HEK293 (cell line): ENCODE results near the gene EQTN.

Source experiments
- CTCF ChIA-PET: fragments of 350-600 bp; formaldehyde crosslinking; extraction: SDS; loops from one replicate; lab custom pipeline; 2021; ENCODE audit warnings: antibody characterized with exemption; lab: Yijun Ruan, JAX
- POLR2A ChIA-PET: fragments of 300-600 bp; formaldehyde crosslinking; extraction: SDS; loops from one replicate; lab custom pipeline; 2020; ENCODE audit warnings: antibody characterized with exemption, inconsistent platforms; lab: Yijun Ruan, JAX
- H3K27ac ChIP-seq: fragments of 200-500 bp; sonication (Bioruptor generic); 2 replicates; pipeline ENCODE4 v1.5.1; 2014; ENCODE audit warnings: low read depth, low read length, control low read depth, inconsistent platforms; ENCODE audit errors: extremely low read depth
- H3K36me3 ChIP-seq, 2 experiments: fragments of 200-500 bp in 1 of 2; sonication (Bioruptor generic) in 1 of 2; 1 replicate in 1 of 2; 2 replicates in 1 of 2; pipeline ENCODE4 v1.5.1; 2014 to 2017; ENCODE audit warnings: inconsistent platforms in 2 of 2, low read length in 2 of 2; ENCODE audit not compliant: control insufficient read depth in 2 of 2, insufficient read depth in 1 of 2
- H3K4me1 ChIP-seq: fragments of 200-500 bp; sonication (Bioruptor generic); 2 replicates; pipeline ENCODE4 v1.5.1; 2014; ENCODE audit warnings: mild to moderate bottlenecking, low read length, inconsistent platforms; ENCODE audit not compliant: control insufficient read depth, insufficient read depth
- H3K4me3 ChIP-seq: 2 replicates; pipeline ENCODE4 v1.5.1; 2011; ENCODE audit warnings: low read depth, mild to moderate bottlenecking, control low read depth, low read length, moderate library complexity
- H3K9me3 ChIP-seq: fragments of 200-500 bp; sonication (Bioruptor generic); 2 replicates; pipeline ENCODE4 v1.5.1; 2014; ENCODE audit warnings: low read depth, low read length, inconsistent platforms; ENCODE audit not compliant: control insufficient read depth, insufficient read depth
- GFI1B ChIP-seq: fragments of 450-650 bp; formaldehyde crosslinking; IDR thresholded peaks from 2 replicates; pipeline ENCODE4 v1.5.1; 2016; ENCODE audit warnings: missing biosample characterization, missing genetic modification characterization
- OVOL3 ChIP-seq: fragments of 450-650 bp; formaldehyde crosslinking; IDR thresholded peaks from 2 replicates; pipeline ENCODE4 v1.5.1; 2016; ENCODE audit warnings: missing biosample characterization, missing genetic modification characterization
- YY2 ChIP-seq: fragments of 450-650 bp; formaldehyde crosslinking; IDR thresholded peaks from 2 replicates; pipeline ENCODE4 v1.5.1; 2016; ENCODE audit warnings: missing biosample characterization, missing genetic modification characterization
- ZFP41 ChIP-seq: fragments of 450-650 bp; formaldehyde crosslinking; IDR thresholded peaks from 2 replicates; pipeline ENCODE4 v1.5.1; 2016; ENCODE audit warnings: missing biosample characterization, missing genetic modification characterization, borderline replicate concordance
- ZNF114 ChIP-seq: fragments of 450-650 bp; formaldehyde crosslinking; IDR thresholded peaks from 2 replicates; pipeline ENCODE4 v1.5.0; 2017; ENCODE audit warnings: missing biosample characterization, missing genetic modification characterization
- ZNF132 ChIP-seq: fragments of 450-650 bp; formaldehyde crosslinking; IDR thresholded peaks from 2 replicates; pipeline ENCODE4 v1.5.1; 2017; ENCODE audit warnings: missing biosample characterization, missing genetic modification characterization, borderline replicate concordance
- ZNF302 ChIP-seq: fragments of 450-650 bp; formaldehyde crosslinking; IDR thresholded peaks from 2 replicates; pipeline ENCODE4 v1.5.1; 2016; ENCODE audit warnings: missing biosample characterization, missing genetic modification characterization, low read depth
- ZNF391 ChIP-seq: fragments of 450-650 bp; formaldehyde crosslinking; IDR thresholded peaks from 2 replicates; pipeline ENCODE4 v1.5.1; 2016; ENCODE audit warnings: low read depth, missing biosample characterization, missing genetic modification characterization, borderline replicate concordance
- ZNF558 ChIP-seq: fragments of 450-650 bp; formaldehyde crosslinking; IDR thresholded peaks from 2 replicates; pipeline ENCODE4 v1.5.1; 2016; ENCODE audit warnings: missing biosample characterization, missing genetic modification characterization
- TF ChIP-seq, protein P1 (sequence below): fragments of 450-650 bp; formaldehyde crosslinking; conservative IDR thresholded peaks from 2 replicates; pipeline ENCODE4 v1.5.1; 2016; ENCODE audit warnings: low read depth, missing biosample characterization, missing genetic modification characterization
- TF ChIP-seq, protein P2 (sequence below): fragments of 450-650 bp; formaldehyde crosslinking; IDR thresholded peaks from 2 replicates; pipeline ENCODE4 v1.5.1; 2016; ENCODE audit warnings: missing biosample characterization, missing genetic modification characterization
- TF ChIP-seq, protein P3 (sequence below): fragments of 450-650 bp; IDR thresholded peaks from 2 replicates; pipeline ENCODE4 v1.5.1; 2018; ENCODE audit warnings: missing biosample characterization, missing genetic modification characterization

EQTN gene

DNA sequence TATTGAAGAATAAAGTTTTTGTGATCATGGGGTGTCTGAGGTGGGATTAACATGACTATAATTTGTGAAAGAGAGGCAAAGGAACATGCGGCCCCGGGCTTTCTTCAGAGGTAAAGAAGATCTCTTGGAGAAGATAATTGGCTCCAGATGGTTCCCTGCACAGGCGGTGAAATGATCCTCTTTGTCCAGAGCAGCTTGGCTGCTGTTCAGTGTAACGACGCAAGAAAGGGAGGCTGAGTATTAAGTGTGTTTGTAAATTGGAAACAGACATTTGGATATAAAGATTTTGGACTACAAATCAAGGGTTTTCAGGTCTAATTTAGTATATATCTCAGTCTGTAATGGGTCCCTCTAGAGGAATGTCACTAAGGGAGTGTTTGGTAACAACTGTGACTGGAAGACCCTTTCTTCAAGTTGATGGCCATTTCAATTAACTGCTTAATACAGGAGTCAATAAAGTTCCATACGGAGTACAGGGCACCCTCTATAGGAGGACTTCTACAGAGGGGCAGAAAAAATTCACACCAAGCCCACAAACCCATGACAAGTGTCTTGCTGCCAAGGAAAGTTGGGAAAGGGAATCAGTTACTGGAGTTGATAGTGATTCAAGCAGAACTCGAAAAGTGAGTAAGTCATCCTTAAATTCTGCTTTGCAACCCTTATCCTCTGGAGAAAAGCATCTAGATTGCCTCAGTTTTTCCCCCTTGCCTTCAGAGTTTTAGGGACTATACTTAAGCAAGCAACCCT is 4.1 kb downstream of the EQTN start (continued):
- TF ChIP-seq, protein P1, sequence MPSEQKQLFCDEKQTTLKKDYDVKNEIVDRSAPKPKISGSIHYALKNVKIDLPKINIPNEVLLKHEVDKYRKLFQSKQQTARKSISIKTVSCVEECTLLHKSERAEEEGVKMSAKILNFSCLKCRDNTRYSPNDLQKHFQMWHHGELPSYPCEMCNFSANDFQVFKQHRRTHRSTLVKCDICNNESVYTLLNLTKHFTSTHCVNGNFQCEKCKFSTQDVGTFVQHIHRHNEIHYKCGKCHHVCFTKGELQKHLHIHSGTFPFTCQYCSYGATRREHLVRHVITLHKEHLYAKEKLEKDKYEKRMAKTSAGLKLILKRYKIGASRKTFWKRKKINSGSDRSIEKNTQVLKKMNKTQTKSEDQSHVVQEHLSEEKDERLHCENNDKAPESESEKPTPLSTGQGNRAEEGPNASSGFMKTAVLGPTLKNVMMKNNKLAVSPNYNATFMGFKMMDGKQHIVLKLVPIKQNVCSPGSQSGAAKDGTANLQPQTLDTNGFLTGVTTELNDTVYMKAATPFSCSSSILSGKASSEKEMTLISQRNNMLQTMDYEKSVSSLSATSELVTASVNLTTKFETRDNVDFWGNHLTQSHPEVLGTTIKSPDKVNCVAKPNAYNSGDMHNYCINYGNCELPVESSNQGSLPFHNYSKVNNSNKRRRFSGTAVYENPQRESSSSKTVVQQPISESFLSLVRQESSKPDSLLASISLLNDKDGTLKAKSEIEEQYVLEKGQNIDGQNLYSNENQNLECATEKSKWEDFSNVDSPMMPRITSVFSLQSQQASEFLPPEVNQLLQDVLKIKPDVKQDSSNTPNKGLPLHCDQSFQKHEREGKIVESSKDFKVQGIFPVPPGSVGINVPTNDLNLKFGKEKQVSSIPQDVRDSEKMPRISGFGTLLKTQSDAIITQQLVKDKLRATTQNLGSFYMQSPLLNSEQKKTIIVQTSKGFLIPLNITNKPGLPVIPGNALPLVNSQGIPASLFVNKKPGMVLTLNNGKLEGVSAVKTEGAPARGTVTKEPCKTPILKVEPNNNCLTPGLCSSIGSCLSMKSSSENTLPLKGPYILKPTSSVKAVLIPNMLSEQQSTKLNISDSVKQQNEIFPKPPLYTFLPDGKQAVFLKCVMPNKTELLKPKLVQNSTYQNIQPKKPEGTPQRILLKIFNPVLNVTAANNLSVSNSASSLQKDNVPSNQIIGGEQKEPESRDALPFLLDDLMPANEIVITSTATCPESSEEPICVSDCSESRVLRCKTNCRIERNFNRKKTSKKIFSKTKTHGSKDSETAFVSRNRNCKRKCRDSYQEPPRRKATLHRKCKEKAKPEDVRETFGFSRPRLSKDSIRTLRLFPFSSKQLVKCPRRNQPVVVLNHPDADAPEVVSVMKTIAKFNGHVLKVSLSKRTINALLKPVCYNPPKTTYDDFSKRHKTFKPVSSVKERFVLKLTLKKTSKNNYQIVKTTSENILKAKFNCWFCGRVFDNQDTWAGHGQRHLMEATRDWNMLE (tag by site-specific recombination): no peak
- TF ChIP-seq ZNF302 (tag by site-specific recombination): no peak
- TF ChIP-seq YY2 (tag by site-specific recombination): no peak
- TF ChIP-seq, protein P2, sequence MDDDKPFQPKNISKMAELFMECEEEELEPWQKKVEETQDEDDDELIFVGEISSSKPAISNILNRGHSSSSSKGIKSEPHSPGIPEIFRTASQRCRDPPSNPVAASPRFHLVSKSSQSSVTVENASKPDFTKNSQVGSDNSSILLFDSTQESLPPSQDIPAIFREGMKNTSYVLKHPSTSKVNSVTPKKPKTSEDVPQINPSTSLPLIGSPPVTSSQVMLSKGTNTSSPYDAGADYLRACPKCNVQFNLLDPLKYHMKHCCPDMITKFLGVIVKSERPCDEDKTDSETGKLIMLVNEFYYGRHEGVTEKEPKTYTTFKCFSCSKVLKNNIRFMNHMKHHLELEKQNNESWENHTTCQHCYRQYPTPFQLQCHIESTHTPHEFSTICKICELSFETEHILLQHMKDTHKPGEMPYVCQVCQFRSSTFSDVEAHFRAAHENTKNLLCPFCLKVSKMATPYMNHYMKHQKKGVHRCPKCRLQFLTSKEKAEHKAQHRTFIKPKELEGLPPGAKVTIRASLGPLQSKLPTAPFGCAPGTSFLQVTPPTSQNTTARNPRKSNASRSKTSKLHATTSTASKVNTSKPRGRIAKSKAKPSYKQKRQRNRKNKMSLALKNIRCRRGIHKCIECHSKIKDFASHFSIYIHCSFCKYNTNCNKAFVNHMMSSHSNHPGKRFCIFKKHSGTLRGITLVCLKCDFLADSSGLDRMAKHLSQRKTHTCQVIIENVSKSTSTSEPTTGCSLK (tag by site-specific recombination): no peak
- no peak for TF ChIP-seq ZNF391
- no peak for TF ChIP-seq ZFP41 (tag by site-specific recombination)
- no peak for TF ChIP-seq ZNF114 (tag by site-specific recombination)

DNA sequence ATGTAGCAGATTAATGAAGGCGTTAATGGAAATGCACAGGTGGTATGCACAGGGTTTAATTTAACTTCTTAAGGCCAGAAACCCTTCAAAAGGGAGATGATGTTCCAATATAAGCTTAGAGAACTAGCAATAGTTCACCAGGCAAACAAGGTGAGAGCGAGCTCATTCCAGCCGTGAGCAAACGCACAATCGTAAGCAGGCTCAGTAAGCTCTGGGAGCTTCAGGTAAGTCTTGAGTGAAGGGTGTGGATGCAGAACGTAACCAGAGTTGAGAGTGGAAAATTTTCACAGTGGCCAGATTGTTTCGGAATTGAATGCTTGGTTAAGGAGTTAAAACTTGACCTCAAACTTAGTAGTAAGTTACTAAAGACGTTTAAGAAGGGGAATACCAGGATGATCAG is 5.7 kb downstream of the EQTN start:
- no peaks in the 10 kb centered on the region for H3K4me1 ChIP-seq
- ChIA-PET POLR2A (no interaction called here), CTCF (interaction anchor here (0.6 to 1.3 kb wide), 2 partner anchors 8 to 15 kb away, joined by 3 to 4 read pairs; no protein-coding TSS in a partner anchor)
- H3K9me3 ChIP-seq: no peaks in the 10 kb centered on the region
- H3K4me3 ChIP-seq: no peak overlapping the region
- no peaks in the 10 kb centered on the region for H3K36me3 ChIP-seq
- TF ChIP-seq, protein P3, sequence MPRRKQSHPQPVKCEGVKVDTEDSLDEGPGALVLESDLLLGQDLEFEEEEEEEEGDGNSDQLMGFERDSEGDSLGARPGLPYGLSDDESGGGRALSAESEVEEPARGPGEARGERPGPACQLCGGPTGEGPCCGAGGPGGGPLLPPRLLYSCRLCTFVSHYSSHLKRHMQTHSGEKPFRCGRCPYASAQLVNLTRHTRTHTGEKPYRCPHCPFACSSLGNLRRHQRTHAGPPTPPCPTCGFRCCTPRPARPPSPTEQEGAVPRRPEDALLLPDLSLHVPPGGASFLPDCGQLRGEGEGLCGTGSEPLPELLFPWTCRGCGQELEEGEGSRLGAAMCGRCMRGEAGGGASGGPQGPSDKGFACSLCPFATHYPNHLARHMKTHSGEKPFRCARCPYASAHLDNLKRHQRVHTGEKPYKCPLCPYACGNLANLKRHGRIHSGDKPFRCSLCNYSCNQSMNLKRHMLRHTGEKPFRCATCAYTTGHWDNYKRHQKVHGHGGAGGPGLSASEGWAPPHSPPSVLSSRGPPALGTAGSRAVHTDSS: no peak
- no peak for TF ChIP-seq ZNF558
- no peak for TF ChIP-seq ZNF132 (tag by site-specific recombination)
- TF ChIP-seq GFI1B (tag by site-specific recombination): no peak
- no peak overlapping the region for H3K27ac ChIP-seq

DNA sequence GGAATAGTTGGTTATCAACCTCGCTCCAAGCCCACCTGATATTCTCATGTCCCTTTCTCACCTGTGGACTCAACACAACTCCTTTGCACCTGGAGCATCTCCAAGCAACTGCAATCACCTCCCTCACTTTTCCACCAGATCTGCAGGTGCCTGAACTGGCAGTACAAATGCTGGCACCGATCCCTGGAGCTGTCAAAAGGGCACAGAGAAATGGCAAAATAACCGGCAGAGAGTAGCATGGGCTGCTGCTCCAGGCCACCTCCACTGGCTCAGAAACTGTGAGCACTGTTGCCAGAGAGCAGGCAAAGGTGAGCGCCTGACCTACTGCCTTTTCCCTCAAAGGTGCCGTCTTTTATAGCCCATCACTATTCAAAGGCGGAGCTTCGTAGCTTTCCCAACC is 14.7 kb downstream of the EQTN start:
- H3K4me1 ChIP-seq: no peaks in the 10 kb centered on the region
- H3K27ac ChIP-seq: no peak overlapping the region
- TF ChIP-seq OVOL3 (tag by site-specific recombination) (no peak), YY2 (tag by site-specific recombination) (no peak)
- no peaks in the 10 kb centered on the region for H3K36me3 ChIP-seq
- H3K4me3 ChIP-seq: no peak overlapping the region
- no peaks in the 10 kb centered on the region for H3K9me3 ChIP-seq
- CTCF ChIA-PET: interaction anchor here (0.6 to 1.9 kb wide), 2 partner anchors 12 to 23 kb away, joined by 3 to 5 read pairs; no protein-coding TSS in a partner anchor
- POLR2A ChIA-PET: interaction anchor here (0.5 kb wide), 1 partner anchor 34 kb away, joined by 4 read pairs; no protein-coding TSS in a partner anchor
